ENCODE results near the gene GRSF1. TPM values are rescaled to one million over a fixed set of nuclear protein-coding genes. Genes with fewer than 3 reads are reported as not detected.

Gene GRSF1
- total RNA-seq, 1 donor from 2014 or later: 54.6 TPM

DNA sequence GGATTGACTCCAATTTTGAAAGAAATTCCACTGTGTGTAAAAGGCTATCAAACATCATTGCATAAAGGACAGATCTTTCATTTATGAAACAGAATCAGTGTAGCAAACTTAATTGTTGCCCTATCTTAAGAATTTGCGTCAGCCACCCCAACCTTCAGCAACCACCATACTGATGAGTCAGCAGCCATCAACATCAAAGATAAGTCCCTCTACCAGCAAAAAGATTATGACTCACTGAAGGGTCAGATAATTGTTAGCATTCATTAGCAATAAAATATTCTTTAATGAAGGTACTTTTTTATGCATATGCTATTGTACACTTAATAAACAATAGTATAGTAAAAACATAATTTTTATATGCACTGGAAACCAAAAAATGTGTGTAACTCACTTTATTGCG is 15.8 kb upstream of the GRSF1 start:
- Histone ChIP-seq H3K9me3 (no peaks in the 10 kb centered on the region), H3K27me3 (ENCODE audit: low read depth) (no peaks in the 10 kb centered on the region), H3K27ac (no peak overlapping the region), H3K4me1 (no peaks in the 10 kb centered on the region), H3K36me3 (no peaks in the 10 kb centered on the region), H3K4me3 (no peak overlapping the region)
- no peak for ATAC-seq
- intact Hi-C loops (cut with DNase I): no loop called here
- no peak for DNase-seq
- TF ChIP-seq, protein P1, sequence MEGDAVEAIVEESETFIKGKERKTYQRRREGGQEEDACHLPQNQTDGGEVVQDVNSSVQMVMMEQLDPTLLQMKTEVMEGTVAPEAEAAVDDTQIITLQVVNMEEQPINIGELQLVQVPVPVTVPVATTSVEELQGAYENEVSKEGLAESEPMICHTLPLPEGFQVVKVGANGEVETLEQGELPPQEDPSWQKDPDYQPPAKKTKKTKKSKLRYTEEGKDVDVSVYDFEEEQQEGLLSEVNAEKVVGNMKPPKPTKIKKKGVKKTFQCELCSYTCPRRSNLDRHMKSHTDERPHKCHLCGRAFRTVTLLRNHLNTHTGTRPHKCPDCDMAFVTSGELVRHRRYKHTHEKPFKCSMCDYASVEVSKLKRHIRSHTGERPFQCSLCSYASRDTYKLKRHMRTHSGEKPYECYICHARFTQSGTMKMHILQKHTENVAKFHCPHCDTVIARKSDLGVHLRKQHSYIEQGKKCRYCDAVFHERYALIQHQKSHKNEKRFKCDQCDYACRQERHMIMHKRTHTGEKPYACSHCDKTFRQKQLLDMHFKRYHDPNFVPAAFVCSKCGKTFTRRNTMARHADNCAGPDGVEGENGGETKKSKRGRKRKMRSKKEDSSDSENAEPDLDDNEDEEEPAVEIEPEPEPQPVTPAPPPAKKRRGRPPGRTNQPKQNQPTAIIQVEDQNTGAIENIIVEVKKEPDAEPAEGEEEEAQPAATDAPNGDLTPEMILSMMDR (IDR thresholded peaks at IDR 0.05): no peak

DNA sequence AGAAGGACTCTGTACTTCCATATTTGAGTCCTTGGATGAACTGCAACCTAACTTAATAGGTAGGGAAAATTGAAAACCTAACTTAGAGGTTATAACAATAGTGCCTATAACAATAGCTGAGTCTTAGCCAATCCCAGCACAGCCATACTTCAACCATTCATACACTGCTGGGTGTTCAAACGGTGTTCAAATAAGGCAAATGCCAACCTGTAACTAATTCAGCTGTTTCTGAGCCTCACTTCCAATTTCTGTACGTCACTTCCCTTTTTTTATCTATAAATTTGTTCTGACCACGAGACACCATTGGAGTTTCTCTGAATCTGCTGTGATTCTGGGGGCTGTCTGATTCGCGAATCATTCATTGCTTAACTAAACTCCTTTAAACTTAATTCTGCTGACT is 9.6 kb upstream of the GRSF1 start:
- no peaks in the 10 kb centered on the region for H3K27me3 ChIP-seq (ENCODE audit: low read depth)
- no peak overlapping the region for H3K27ac ChIP-seq
- no peaks in the 10 kb centered on the region for H3K36me3 ChIP-seq
- ATAC-seq (no peak), DNase-seq (no peak)
- no peak overlapping the region for H3K4me3 ChIP-seq
- TF ChIP-seq, protein P1 (IDR thresholded peaks at IDR 0.05): no peak
- H3K9me3 ChIP-seq: no peaks in the 10 kb centered on the region
- no peaks in the 10 kb centered on the region for H3K4me1 ChIP-seq
- intact Hi-C loops (cut with DNase I): no loop called here

DNA sequence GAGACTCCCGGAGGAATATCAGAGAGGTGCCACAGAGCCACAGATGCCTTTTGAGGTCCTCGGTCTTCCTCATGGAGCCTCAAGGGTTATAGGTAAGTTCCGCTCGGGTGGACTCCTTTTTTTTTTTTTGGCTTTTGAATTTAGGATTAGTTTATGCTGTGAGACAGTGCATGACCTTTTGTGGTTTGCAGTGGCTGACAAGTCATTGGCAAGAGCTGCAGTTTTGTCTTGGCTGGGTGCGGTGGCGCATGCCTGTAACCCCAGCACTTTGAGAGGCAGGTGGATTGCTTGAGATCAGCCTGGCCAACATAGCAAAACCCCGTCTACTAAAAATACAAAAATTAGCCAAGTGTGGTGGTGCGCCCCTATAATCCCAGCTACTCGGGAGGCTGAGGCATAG is 4.5 kb upstream of the GRSF1 start:
- no peak for DNase-seq
- H3K36me3 ChIP-seq: no peaks in the 10 kb centered on the region
- no peaks in the 10 kb centered on the region for H3K9me3 ChIP-seq
- TF ChIP-seq, protein P1 (IDR thresholded peaks at IDR 0.05): no peak
- no peaks in the 10 kb centered on the region for H3K27me3 ChIP-seq (ENCODE audit: low read depth)
- ATAC-seq: no peak
- intact Hi-C loops (cut with DNase I): no loop called here
- H3K4me3 ChIP-seq: no peak overlapping the region
- no peaks in the 10 kb centered on the region for H3K4me1 ChIP-seq
- H3K27ac ChIP-seq: no peak overlapping the region

DNA sequence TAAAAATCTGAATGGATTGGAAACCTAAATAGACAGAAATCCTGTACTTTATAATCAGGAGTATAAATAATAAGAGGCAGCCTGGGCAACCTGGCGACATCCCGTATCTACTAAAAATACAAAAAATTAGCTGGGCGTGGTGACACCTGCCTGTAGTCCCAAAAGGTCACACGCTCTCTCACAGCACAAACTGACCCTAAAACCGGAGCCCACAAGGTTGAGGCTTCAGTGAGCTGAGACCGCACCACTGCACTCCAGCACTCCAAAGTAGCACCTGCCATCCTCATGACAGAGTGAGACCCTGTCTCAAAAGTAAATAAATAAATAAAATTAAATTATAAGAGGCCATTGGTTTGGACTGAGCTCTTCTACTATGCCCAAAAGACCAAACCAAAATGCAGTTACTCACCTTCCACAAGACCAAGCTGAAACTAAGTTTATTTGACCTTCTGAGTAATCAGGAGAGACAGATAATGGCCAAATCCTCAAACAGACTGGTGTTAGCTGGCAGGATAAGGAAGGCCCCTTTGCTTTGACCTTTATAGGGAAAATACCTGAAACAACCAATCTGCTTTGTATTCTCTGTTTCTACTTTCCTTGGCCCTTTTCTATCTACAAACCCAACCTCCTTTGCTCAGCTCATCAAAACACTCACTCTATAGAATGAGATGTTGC is 3.2 kb upstream of the GRSF1 start:
- intact Hi-C loops (cut with DNase I): no loop called here
- no peak overlapping the region for H3K4me3 ChIP-seq
- DNase-seq (no peak), ATAC-seq (no peak)
- H3K9me3 ChIP-seq: no peaks in the 10 kb centered on the region
- H3K4me1 ChIP-seq: peaks cover 6% of the 10 kb centered on the region
- H3K27me3 ChIP-seq (ENCODE audit: low read depth): no peaks in the 10 kb centered on the region
- TF ChIP-seq, protein P1 (IDR thresholded peaks at IDR 0.05): no peak
- H3K27ac ChIP-seq: no peak overlapping the region
- H3K36me3 ChIP-seq: no peaks in the 10 kb centered on the region

DNA sequence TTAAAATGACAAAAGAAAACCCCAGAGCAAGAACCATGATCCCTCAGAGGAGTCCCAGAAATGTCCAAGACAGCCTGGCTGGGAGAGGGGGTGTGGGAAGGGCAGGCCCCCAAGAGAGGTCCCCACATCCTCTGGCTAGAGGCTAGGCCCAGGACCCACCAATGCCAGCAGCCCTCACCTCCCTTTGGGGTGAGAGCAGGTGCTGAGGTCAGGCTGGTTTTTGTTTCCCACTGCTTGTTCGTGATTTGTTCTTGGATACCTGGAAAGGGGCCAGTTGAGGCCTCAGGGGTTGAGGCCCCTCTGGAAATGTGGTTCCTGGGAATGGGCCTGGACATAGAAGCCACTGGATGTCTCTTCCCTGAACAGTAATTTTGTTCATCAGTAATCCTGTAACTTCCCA is 2.3 kb upstream of the GRSF1 start:
- no peaks in the 10 kb centered on the region for H3K27me3 ChIP-seq (ENCODE audit: low read depth)
- H3K4me3 ChIP-seq: no peak overlapping the region
- H3K4me1 ChIP-seq: peaks cover 14% of the 10 kb centered on the region
- H3K27ac ChIP-seq: no peak overlapping the region
- ATAC-seq (no peak), DNase-seq (no peak)
- intact Hi-C loops (cut with DNase I): no loop called here
- no peaks in the 10 kb centered on the region for H3K9me3 ChIP-seq
- TF ChIP-seq, protein P1 (IDR thresholded peaks at IDR 0.05): no peak
- H3K36me3 ChIP-seq: no peaks in the 10 kb centered on the region
